A549 (cell line): ENCODE measurements around the gene ADCY7.

ENCODE experiments used
- CTCF ChIP-seq: fragments of >200 bp; sonication (Bioruptor Twin); formaldehyde crosslinking; IDR thresholded peaks from 3 replicates; pipeline ENCODE4 v1.5.1; 2016
- PHF8 ChIP-seq: fragments of 200-600 bp; sonication (generic); IDR thresholded peaks from 2 replicates; pipeline ENCODE4 v1.6.1; 2016; ENCODE audit warnings: low read depth, mild to moderate bottlenecking, antibody characterized with exemption, moderate library complexity, borderline replicate concordance

GRCh38 chr16:50271148-50272041, 5.0 kb downstream of the ADCY7 start:
- TF ChIP-seq PHF8 (no peak), CTCF (no peak)
